Subcutaneous abdominal adipose tissue (tissue), 5 donors: Measurements from ENCODE around the gene CD40LG.

ENCODE experiments used
- H3K27ac ChIP-seq: one replicate; pipeline ENCODE4 v1.7.0; 2013; ENCODE audit warnings: low read depth, mild to moderate bottlenecking, inconsistent platforms, low read length, moderate library complexity
- H3K27me3 ChIP-seq, 5 donors: one replicate each; pipeline ENCODE4 v1.7.0; 2013; ENCODE audit warnings: low read length in 5 of 5, inconsistent platforms in 1 of 5; ENCODE audit not compliant: control insufficient read depth in 5 of 5, insufficient read depth in 4 of 5
- H3K36me3 ChIP-seq, 5 donors: one replicate each; pipeline ENCODE4 v1.7.0; 2013; ENCODE audit warnings: low read length in 5 of 5; ENCODE audit not compliant: control insufficient read depth in 5 of 5, insufficient read depth in 5 of 5
- H3K4me1 ChIP-seq, 5 donors: one replicate each; pipeline ENCODE4 v1.7.0; 2013; ENCODE audit warnings: low read length in 5 of 5, mild to moderate bottlenecking in 3 of 5, moderate library complexity in 1 of 5; ENCODE audit not compliant: control insufficient read depth in 5 of 5, insufficient read depth in 5 of 5
- H3K4me3 ChIP-seq, 5 donors: one replicate each; pipeline ENCODE4 v1.7.0; 2013; ENCODE audit warnings: low read length in 5 of 5, low read depth in 1 of 5
- H3K9ac ChIP-seq, 5 donors: one replicate each; pipeline ENCODE4 v1.7.0; 2013; ENCODE audit warnings: low read length in 5 of 5, mild to moderate bottlenecking in 4 of 5, moderate library complexity in 3 of 5
- H3K9me3 ChIP-seq, 5 donors: one replicate each; pipeline ENCODE4 v1.7.0; 2013; ENCODE audit warnings: low read length in 5 of 5; ENCODE audit not compliant: control insufficient read depth in 5 of 5
- donor health status: healthy.
- donor health status: healthy.
- donor health status: healthy.
- donor health status: healthy.
- donor health status: healthy.

The CD40LG gene

GRCh38 chrX:136689436-136689835 lies 41.5 kb downstream of the CD40LG start:
- peaks cover 0 to 7% (median 2%) of the 10 kb centered on the region in 5 donors for H3K27me3 ChIP-seq
- H3K4me3 ChIP-seq, result no peak overlapping the region
- H3K36me3 ChIP-seq, result peaks cover 13 to 32% (median 22%) of the 10 kb centered on the region in 5 donors
- H3K27ac ChIP-seq, result no peak overlapping the region
- H3K9ac ChIP-seq, result no peak overlapping the region
- H3K4me1 ChIP-seq, result peaks cover 0 to 16% (median 15%) of the 10 kb centered on the region in 5 donors
- H3K9me3 ChIP-seq, result no peaks in the 10 kb centered on the region

DNA sequence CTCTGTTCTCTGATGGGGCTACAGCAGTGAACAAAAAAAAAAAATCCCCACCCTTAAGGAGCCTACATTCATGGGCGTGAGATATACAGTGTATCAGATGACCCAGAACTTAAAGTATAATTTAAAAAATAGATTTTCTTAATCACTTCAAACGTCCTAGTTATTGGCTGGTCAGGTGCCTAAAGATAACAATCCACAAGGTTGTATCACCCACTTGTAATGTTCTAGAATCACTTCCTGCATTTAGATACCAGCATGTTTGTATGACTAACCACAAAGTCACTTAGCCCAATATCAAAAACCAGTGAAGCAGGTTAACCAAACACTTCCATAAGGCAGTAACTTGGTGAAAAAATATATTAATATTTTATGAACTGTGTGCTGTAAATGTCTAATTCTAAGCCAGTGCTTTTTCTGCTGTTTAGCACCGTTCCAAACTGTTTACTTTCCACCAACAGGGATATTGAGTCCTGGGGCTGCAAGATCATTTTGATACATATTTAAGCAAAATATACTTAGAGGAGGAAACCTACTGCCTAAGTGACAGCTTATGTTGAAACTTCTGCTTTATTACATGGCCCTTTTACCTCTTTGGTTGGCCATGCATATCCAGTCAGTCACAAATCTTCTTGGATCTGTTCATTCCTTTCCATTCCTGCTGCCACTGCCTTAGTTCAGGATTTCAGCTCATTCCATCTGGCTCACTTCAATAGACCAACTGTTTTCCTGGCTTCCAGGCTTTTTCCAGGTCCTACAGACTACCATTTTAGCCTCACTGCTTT lies 43.3 kb downstream of the CD40LG start:
- H3K4me3 ChIP-seq, result no peak overlapping the region
- H3K9me3 ChIP-seq, result no peaks in the 10 kb centered on the region
- peaks cover 0 to 20% (median 18%) of the 10 kb centered on the region in 5 donors for H3K4me1 ChIP-seq
- H3K27me3 ChIP-seq, result peaks cover 0 to 7% (median 2%) of the 10 kb centered on the region in 5 donors
- H3K27ac ChIP-seq, result no peak overlapping the region
- no peak overlapping the region for H3K9ac ChIP-seq
- peaks cover 11 to 27% (median 17%) of the 10 kb centered on the region in 5 donors for H3K36me3 ChIP-seq

GRCh38 chrX:136692271-136692670 lies 44.3 kb downstream of the CD40LG start:
- H3K27ac ChIP-seq, result no peak overlapping the region
- peaks cover 0 to 7% (median 2%) of the 10 kb centered on the region in 5 donors for H3K27me3 ChIP-seq
- no peaks in the 10 kb centered on the region for H3K9me3 ChIP-seq
- H3K4me1 ChIP-seq, result peaks cover 0 to 20% (median 18%) of the 10 kb centered on the region in 5 donors
- H3K36me3 ChIP-seq, result peaks cover 11 to 25% (median 16%) of the 10 kb centered on the region in 5 donors
- no peak overlapping the region for H3K4me3 ChIP-seq
- no peak overlapping the region for H3K9ac ChIP-seq

GRCh38 chrX:136694431-136695087 lies 46.6 kb downstream of the CD40LG start:
- Histone ChIP-seq H3K27ac (no peak overlapping the region), H3K4me1 (peaks cover 0 to 20% (median 18%) of the 10 kb centered on the region in 5 donors), H3K9ac (no peak overlapping the region)

GRCh38 chrX:136697156-136697555 lies 49.2 kb downstream of the CD40LG start:
- no peak overlapping the region for H3K4me3 ChIP-seq
- peaks cover 0 to 3% (median 0%) of the 10 kb centered on the region in 5 donors for H3K27me3 ChIP-seq
- H3K4me1 ChIP-seq, result peaks cover 0 to 10% (median 8%) of the 10 kb centered on the region in 5 donors
- peaks cover 2 to 9% (median 4%) of the 10 kb centered on the region in 5 donors for H3K36me3 ChIP-seq
- no peak overlapping the region for H3K27ac ChIP-seq
- H3K9ac ChIP-seq, result no peak overlapping the region
- H3K9me3 ChIP-seq, result peaks cover 0 to 2% (median 0%) of the 10 kb centered on the region in 5 donors

More at GRCh38 chrX:136694431-136695087, 46.6 kb downstream of the CD40LG start:
- peaks cover 0 to 2% (median 0%) of the 10 kb centered on the region in 5 donors for H3K9me3 ChIP-seq
- no peak overlapping the region for H3K4me3 ChIP-seq
- H3K27me3 ChIP-seq, result peaks cover 0 to 7% (median 0%) of the 10 kb centered on the region in 5 donors
- H3K36me3 ChIP-seq, result peaks cover 4 to 16% (median 9%) of the 10 kb centered on the region in 5 donors

- Histone ChIP-seq H3K4me1 (peaks cover 0 to 11% (median 3%) of the 10 kb centered on the region in 5 donors), H3K4me3 (no peak overlapping the region), H3K36me3 (peaks cover 9 to 28% (median 28%) of the 10 kb centered on the region in 5 donors), H3K27ac (no peak overlapping the region), H3K9me3 (no peaks in the 10 kb centered on the region), H3K9ac (no peak overlapping the region), H3K27me3 (peaks cover 0 to 3% (median 0%) of the 10 kb centered on the region in 5 donors)
Observed at GRCh38 chrX:136708348-136708747, 60.4 kb downstream of the CD40LG start.
